Measurements from ENCODE around the gene ANKS6.

The ANKS6 gene

GRCh38 chr9:98815391-98815951 lies 19.1 kb upstream of the ANKS6 start:
- H3K27ac ChIP-seq (ENCODE audit: low read depth, low read length): no peak overlapping the region
- no peaks in the 10 kb centered on the region for H3K27me3 ChIP-seq (ENCODE audit: control insufficient read depth, insufficient read depth, low read length)
- no peak overlapping the region for H3K4me3 ChIP-seq (ENCODE audit: low read depth, low read length)
- H3K9me3 ChIP-seq (ENCODE audit: control insufficient read depth, insufficient read depth, low read length): no peaks in the 10 kb centered on the region
- H3K36me3 ChIP-seq (ENCODE audit: control insufficient read depth, insufficient read depth, low read length): no peaks in the 10 kb centered on the region
- no peaks in the 10 kb centered on the region for H3K4me1 ChIP-seq (ENCODE audit: control insufficient read depth, insufficient read depth, low read length)
- no peak overlapping the region for H3K9ac ChIP-seq (ENCODE audit: low read depth, low read length)

- no peaks in the 10 kb centered on the region for H3K36me3 ChIP-seq (ENCODE audit: control insufficient read depth, insufficient read depth, low read length)
- H3K9ac ChIP-seq (ENCODE audit: low read depth, low read length): no peak overlapping the region
- H3K4me1 ChIP-seq (ENCODE audit: control insufficient read depth, insufficient read depth, low read length): peaks cover 19% of the 10 kb centered on the region
- H3K4me3 ChIP-seq (ENCODE audit: low read depth, low read length): no peak overlapping the region
- no peaks in the 10 kb centered on the region for H3K9me3 ChIP-seq (ENCODE audit: control insufficient read depth, insufficient read depth, low read length)
- no peak overlapping the region for H3K27ac ChIP-seq (ENCODE audit: low read depth, low read length)
- H3K27me3 ChIP-seq (ENCODE audit: control insufficient read depth, insufficient read depth, low read length): peaks cover 7% of the 10 kb centered on the region
These were observed 14.8 kb upstream of the ANKS6 start for GRCh38 chr9:98811051-98811650.

GRCh38 chr9:98810102-98810842 lies 13.9 kb upstream of the ANKS6 start:
- H3K36me3 ChIP-seq (ENCODE audit: control insufficient read depth, insufficient read depth, low read length): no peaks in the 10 kb centered on the region
- H3K4me1 ChIP-seq (ENCODE audit: control insufficient read depth, insufficient read depth, low read length): peaks cover 23% of the 10 kb centered on the region
- no peaks in the 10 kb centered on the region for H3K9me3 ChIP-seq (ENCODE audit: control insufficient read depth, insufficient read depth, low read length)
- H3K4me3 ChIP-seq (ENCODE audit: low read depth, low read length): no peak overlapping the region
- H3K9ac ChIP-seq (ENCODE audit: low read depth, low read length): no peak overlapping the region
- peak overlapping the region; percentile 46 for H3K27ac ChIP-seq (ENCODE audit: low read depth, low read length)
- H3K27me3 ChIP-seq (ENCODE audit: control insufficient read depth, insufficient read depth, low read length): peaks cover 7% of the 10 kb centered on the region

- no peaks in the 10 kb centered on the region for H3K36me3 ChIP-seq (ENCODE audit: control insufficient read depth, insufficient read depth, low read length)
- peak overlapping the region; percentile 46 for H3K27ac ChIP-seq (ENCODE audit: low read depth, low read length)
- H3K9ac ChIP-seq (ENCODE audit: low read depth, low read length): no peak overlapping the region
- peak overlapping the region; percentile 26; the same call in 1 of the 2 replicates for H3K4me3 ChIP-seq (ENCODE audit: low read depth, low read length)
- H3K9me3 ChIP-seq (ENCODE audit: control insufficient read depth, insufficient read depth, low read length): no peaks in the 10 kb centered on the region
- H3K27me3 ChIP-seq (ENCODE audit: control insufficient read depth, insufficient read depth, low read length): peaks cover 7% of the 10 kb centered on the region
- H3K4me1 ChIP-seq (ENCODE audit: control insufficient read depth, insufficient read depth, low read length): peaks cover 24% of the 10 kb centered on the region
These were observed 13.2 kb upstream of the ANKS6 start for GRCh38 chr9:98809311-98810101.

GRCh38 chr9:98808875-98809274 lies 12.5 kb upstream of the ANKS6 start:
- H3K4me3 ChIP-seq (ENCODE audit: low read depth, low read length): no peak overlapping the region
- peaks cover 7% of the 10 kb centered on the region for H3K27me3 ChIP-seq (ENCODE audit: control insufficient read depth, insufficient read depth, low read length)
- H3K27ac ChIP-seq (ENCODE audit: low read depth, low read length): no peak overlapping the region
- H3K9ac ChIP-seq (ENCODE audit: low read depth, low read length): no peak overlapping the region
- no peaks in the 10 kb centered on the region for H3K9me3 ChIP-seq (ENCODE audit: control insufficient read depth, insufficient read depth, low read length)
- H3K36me3 ChIP-seq (ENCODE audit: control insufficient read depth, insufficient read depth, low read length): no peaks in the 10 kb centered on the region
- peaks cover 24% of the 10 kb centered on the region for H3K4me1 ChIP-seq (ENCODE audit: control insufficient read depth, insufficient read depth, low read length)

- H3K36me3 ChIP-seq (ENCODE audit: control insufficient read depth, insufficient read depth, low read length): no peaks in the 10 kb centered on the region
- H3K9ac ChIP-seq (ENCODE audit: low read depth, low read length): no peak overlapping the region
- no peaks in the 10 kb centered on the region for H3K9me3 ChIP-seq (ENCODE audit: control insufficient read depth, insufficient read depth, low read length)
- H3K27ac ChIP-seq (ENCODE audit: low read depth, low read length): no peak overlapping the region
- H3K4me1 ChIP-seq (ENCODE audit: control insufficient read depth, insufficient read depth, low read length): peaks cover 24% of the 10 kb centered on the region
- peaks cover 7% of the 10 kb centered on the region for H3K27me3 ChIP-seq (ENCODE audit: control insufficient read depth, insufficient read depth, low read length)
- H3K4me3 ChIP-seq (ENCODE audit: low read depth, low read length): peak overlapping the region; percentile 71
These were observed 12.1 kb upstream of the ANKS6 start for GRCh38 chr9:98808411-98808815.

GRCh38 chr9:98807814-98808195 lies 11.4 kb upstream of the ANKS6 start:
- Histone ChIP-seq H3K36me3 (ENCODE audit: control insufficient read depth, insufficient read depth, low read length) (no peaks in the 10 kb centered on the region), H3K4me3 (ENCODE audit: low read depth, low read length) (peak overlapping the region; percentile 71), H3K9ac (ENCODE audit: low read depth, low read length) (no peak overlapping the region), H3K27me3 (ENCODE audit: control insufficient read depth, insufficient read depth, low read length) (peaks cover 7% of the 10 kb centered on the region), H3K9me3 (ENCODE audit: control insufficient read depth, insufficient read depth, low read length) (no peaks in the 10 kb centered on the region), H3K4me1 (ENCODE audit: control insufficient read depth, insufficient read depth, low read length) (peaks cover 24% of the 10 kb centered on the region), H3K27ac (ENCODE audit: low read depth, low read length) (no peak overlapping the region)

- H3K4me1 ChIP-seq (ENCODE audit: control insufficient read depth, insufficient read depth, low read length): peaks cover 24% of the 10 kb centered on the region
- H3K9ac ChIP-seq (ENCODE audit: low read depth, low read length): no peak within 1 kb of the TSS
- H3K27ac ChIP-seq (ENCODE audit: low read depth, low read length): no peak within 1 kb of the TSS
- no peaks in the 10 kb centered on the region for H3K36me3 ChIP-seq (ENCODE audit: control insufficient read depth, insufficient read depth, low read length)
- H3K27me3 ChIP-seq (ENCODE audit: control insufficient read depth, insufficient read depth, low read length): peaks cover 7% of the 10 kb centered on the region
- no peaks in the 10 kb centered on the region for H3K9me3 ChIP-seq (ENCODE audit: control insufficient read depth, insufficient read depth, low read length)
- H3K4me3 ChIP-seq (ENCODE audit: low read depth, low read length): peak within 1 kb of the TSS; percentile 71
These were observed 10.9 kb upstream of the ANKS6 start, which contains the start of gene GALNT12 for GRCh38 chr9:98807070-98807813. Gene GALNT12 (plus strand): TSS chr9:98807670. CDS start chr9:98807699, 29 bp downstream.

GRCh38 chr9:98806394-98807035 lies 10.2 kb upstream of the ANKS6 start:
- no peaks in the 10 kb centered on the region for H3K9me3 ChIP-seq (ENCODE audit: control insufficient read depth, insufficient read depth, low read length)
- H3K4me1 ChIP-seq (ENCODE audit: control insufficient read depth, insufficient read depth, low read length): peaks cover 28% of the 10 kb centered on the region
- no peak overlapping the region for H3K9ac ChIP-seq (ENCODE audit: low read depth, low read length)
- H3K4me3 ChIP-seq (ENCODE audit: low read depth, low read length): no peak overlapping the region
- no peak overlapping the region for H3K27ac ChIP-seq (ENCODE audit: low read depth, low read length)
- peaks cover 7% of the 10 kb centered on the region for H3K27me3 ChIP-seq (ENCODE audit: control insufficient read depth, insufficient read depth, low read length)
- no peaks in the 10 kb centered on the region for H3K36me3 ChIP-seq (ENCODE audit: control insufficient read depth, insufficient read depth, low read length)
